Heart left ventricle (tissue), 16 donors: ENCODE measurements around the gene ABCC8. TPM values are rescaled to one million over a fixed set of nuclear protein-coding genes. Genes with fewer than 3 reads are reported as not detected.

Experiments
- ATAC-seq, 4 donors: fragments of 200-7000 bp; cut with Tn5 transposase; one replicate each; pipeline ENCODE4 v1.9.1; 2020 to 2022; ENCODE audit warnings: moderate library complexity in 4 of 4, mild to moderate bottlenecking in 3 of 4, moderate number of reproducible peaks in 1 of 4
- DNase-seq, 5 donors: peaks; one replicate each; pipeline ENCODE4 v3.0.0-alpha.2; 2020
- H3K27ac ChIP-seq, 12 donors: fragments of 200-600 bp; sonication (generic) in 4 of 12; one replicate each; pipeline versions ENCODE4 v1.5.0 to v1.8.0; 2016 to 2022; ENCODE audit warnings: mild to moderate bottlenecking in 2 of 12
- H3K27me3 ChIP-seq, 9 donors: fragments of 200-600 bp; sonication (generic) in 2 of 9; one replicate each; pipeline versions ENCODE4 v1.5.1 to v1.8.0; 2016 to 2022; ENCODE audit warnings: mild to moderate bottlenecking in 3 of 9
- H3K36me3 ChIP-seq, 9 donors: fragments of 200-600 bp; sonication (generic) in 2 of 9; one replicate each; pipeline versions ENCODE4 v1.5.0 to v1.8.0; 2018 to 2022; ENCODE audit warnings: mild to moderate bottlenecking in 2 of 9
- H3K4me1 ChIP-seq, 12 donors: fragments of 200-600 bp; sonication (generic) in 4 of 12; one replicate each; pipeline versions ENCODE4 v1.5.0 to v1.8.0; 2016 to 2022; ENCODE audit warnings: mild to moderate bottlenecking in 3 of 12
- H3K4me3 ChIP-seq, 12 donors: fragments of 200-600 bp; sonication (generic) in 4 of 12; one replicate each; pipeline versions ENCODE4 v1.5.0 to v1.8.0; 2017 to 2022; ENCODE audit warnings: mild to moderate bottlenecking in 9 of 12, moderate library complexity in 4 of 12
- H3K9me3 ChIP-seq, 12 donors: fragments of 200-600 bp; sonication (generic) in 4 of 12; one replicate each; pipeline versions ENCODE4 v1.5.0 to v1.8.0; 2016 to 2022; ENCODE audit warnings: mild to moderate bottlenecking in 1 of 12
- CTCF ChIP-seq, 12 donors: fragments of 200-600 bp; sonication (generic) in 4 of 12; IDR thresholded peaks; one replicate each; pipeline versions ENCODE4 v1.5.0 to v1.8.0; 2018 to 2022; ENCODE audit warnings: antibody characterized with exemption in 12 of 12, mild to moderate bottlenecking in 5 of 12
- POLR2A ChIP-seq, 2 donors: fragments of 450-650 bp; IDR thresholded peaks; one replicate each; pipeline ENCODE4 v1.6.1; 2017; ENCODE audit warnings: antibody characterized with exemption in 2 of 2, mild to moderate bottlenecking in 2 of 2, moderate library complexity in 2 of 2
- WGBS, 4 donors: extraction: QIAGEN DNeasy Blood & Tissue Kit in 2 of 4; methylation state at CpG; one replicate each; pipeline versions ENCODE4 v1.1.5 to v1.1.7; 2013 to 2018; 5-methylcytosine and 5-hydroxymethylcytosine counted together
- intact Hi-C, 10 donors: fragments of 100-400 bp; cut with DNase I; formaldehyde crosslinking; loops; one replicate each; pipeline versions ENCODE4 v1.11.1 to v1.14.2; 2022
- polyA plus RNA-seq, 2 donors: library from polyadenylated mRNA; stranded (reverse); fragments of 200-250 nt; gene quantifications; one replicate each; pipeline ENCODE4 v1.2.3, GENCODE V29; 2013
- total RNA-seq, 9 donors: library from RNA; depleted of rRNA in 2 of 9; stranded (reverse); fragments of >200 nt in 2 of 9; fragmentation: NEBNext Ultra II Directional in 3 of 9; extraction: Animal tissue kit (Norgen Biotek cat#: 25700) in 3 of 9; gene quantifications; one replicate each; pipeline versions ENCODE4 v1.1.0 to v1.2.4, GENCODE V29; 2016 to 2023
- donor health status: ischemic (EF 13 %, LVEDD 7.1; RV severe dilation, severe dysfunction).
- donor health status: healthy with polysubstance abuse.
- donor health status: DM: no; HTN: yes; CAD: no.
- donor health status: DM: no; HTN: no; CAD: no.
- donor health status: ischemic (EF 25% LVEDD 6.9; RV normal size, moderate dysfunction).
- donor health status: ischemic (EF 25% LVEDD 5.7; RV mildly dilated, moderate dysfunction).
- donor health status: healthy.
- donor health status: DM: yes; HTN: yes; CAD: no.
- donor health status: ischemic (EF 35%, LVEDD 5.7; RV mildly dilated, moderate dysfunction).
- donor health status: nonischemic (EF 11% LVEDD 7.7; RV severe dilation, severe dysfunction).
- donor health status: DM: yes; HTN: yes; CAD: no.
- donor health status: PGD.
- donor health status: ischemic (EF 29% LVEDD 5.4; RV normal size, mild dysfunction).
- donor health status: nonischemic (EF 23%, LVEDD 6.1; RV moderate dilation, normal function).

ABCC8 gene
- total and polyA plus RNA-seq, 11 donors, result 0.69 to 9.6 (median 3.6) TPM

- Histone ChIP-seq H3K4me3 (no peak overlapping the region), H3K27me3 (no peaks in the 10 kb centered on the region), H3K4me1 (peaks cover 0 to 9% (median 4%) of the 10 kb centered on the region in 12 donors), H3K27ac (no peak overlapping the region), H3K36me3 (no peaks in the 10 kb centered on the region), H3K9me3 (no peaks in the 10 kb centered on the region)
- TF ChIP-seq POLR2A (IDR thresholded peaks at IDR 0.05) (no peak), CTCF (IDR thresholded peaks at IDR 0.05) (no peak)
- WGBS, 4 donors, result 87 to 91% (median 89%) methylated on average over 19 of the region's 19 CpGs
- DNase-seq (no peak), ATAC-seq (no peak)
- intact Hi-C loops, result no loop called here
Measured at GRCh38 chr11:17400048-17400775, 76.4 kb downstream of the ABCC8 start.

DNA sequence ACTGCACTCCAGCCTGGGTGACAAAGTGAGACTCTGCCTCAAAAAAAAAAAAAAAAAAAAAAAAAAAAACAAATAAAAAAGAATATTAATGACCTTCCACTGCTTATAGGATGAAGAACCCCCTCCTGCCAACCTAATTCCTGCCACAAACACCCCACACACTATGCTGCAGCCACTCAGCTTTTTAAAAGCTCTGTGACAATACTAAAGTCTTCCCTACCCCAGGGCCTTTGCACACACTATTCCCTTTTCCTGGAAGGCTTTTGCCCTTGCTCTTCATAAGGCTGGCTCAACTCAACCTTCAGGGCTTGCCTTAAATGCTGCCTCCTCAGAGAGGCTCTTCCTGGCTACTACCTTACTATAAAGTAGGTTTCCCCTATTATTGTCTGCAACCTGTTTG lies 77.4 kb downstream of the ABCC8 start:
- intact Hi-C loops, result no loop called here
- ATAC-seq, result no peak

GRCh38 chr11:17397311-17398002 lies 79.2 kb downstream of the ABCC8 start:
- ATAC-seq (no peak), DNase-seq (no peak)
- Histone ChIP-seq H3K9me3 (no peaks in the 10 kb centered on the region), H3K27me3 (no peaks in the 10 kb centered on the region), H3K4me1 (peaks cover 0 to 6% (median 0%) of the 10 kb centered on the region in 12 donors), H3K36me3 (no peaks in the 10 kb centered on the region), H3K27ac (no peak overlapping the region), H3K4me3 (no peak overlapping the region)
- intact Hi-C loops, result no loop called here
- TF ChIP-seq POLR2A (IDR thresholded peaks at IDR 0.05) (no peak), CTCF (IDR thresholded peaks at IDR 0.05) (no peak)
- 91 to 97% (median 94%) methylated on average over 9 to 14 of the region's 14 CpGs for WGBS, 4 donors

More for the DNA sequence above, 77.4 kb downstream of the ABCC8 start:
- H3K27ac ChIP-seq, result no peak overlapping the region
- no peaks in the 10 kb centered on the region for H3K27me3 ChIP-seq
- no peaks in the 10 kb centered on the region for H3K9me3 ChIP-seq
- no peak for DNase-seq
- H3K4me1 ChIP-seq, result peaks cover 0 to 6% (median 0%) of the 10 kb centered on the region in 12 donors
- no peak for TF ChIP-seq POLR2A (IDR thresholded peaks at IDR 0.05)
- TF ChIP-seq CTCF (IDR thresholded peaks at IDR 0.05), result no peak
- H3K36me3 ChIP-seq, result no peaks in the 10 kb centered on the region
- H3K4me3 ChIP-seq, result no peak overlapping the region

GRCh38 chr11:17396598-17397310 lies 79.9 kb downstream of the ABCC8 start:
- peaks cover 0 to 5% (median 0%) of the 10 kb centered on the region in 12 donors for H3K4me1 ChIP-seq
- intact Hi-C loops, result no loop called here
- H3K4me3 ChIP-seq, result no peak overlapping the region
- DNase-seq (no peak), ATAC-seq (no peak)
- H3K36me3 ChIP-seq, result no peaks in the 10 kb centered on the region
- 89 to 95% (median 93%) methylated on average over 15 to 22 of the region's 22 CpGs for WGBS, 4 donors
- H3K27me3 ChIP-seq, result no peaks in the 10 kb centered on the region
- H3K9me3 ChIP-seq, result no peaks in the 10 kb centered on the region
- TF ChIP-seq POLR2A (IDR thresholded peaks at IDR 0.05) (no peak), CTCF (IDR thresholded peaks at IDR 0.05) (no peak)
- no peak overlapping the region for H3K27ac ChIP-seq
